ENCODE data around the gene AKNA.

- TF ChIP-seq CTCF (IDR thresholded peaks at IDR 0.05 in 2 of 3, conservative IDR thresholded peaks at IDR 0.05 in 1 of 3; ENCODE audit: borderline replicate concordance in 1 of 3, insufficient read depth in 1 of 3, low read depth in 2 of 3, low read length in 2 of 3) (no peak), SP1 (IDR thresholded peaks at IDR 0.05; ENCODE audit: low read depth) (no peak), EZH2 (IDR thresholded peaks at IDR 0.05) (no peak), REST (IDR thresholded peaks at IDR 0.05; ENCODE audit: low read depth) (no peak), POLR2A (IDR thresholded peaks at IDR 0.05; ENCODE audit: borderline replicate concordance, extremely low read depth, insufficient read depth, insufficient read length) (no peak), JUND (IDR thresholded peaks at IDR 0.05) (no peak), POLR2AphosphoS5 (IDR thresholded peaks at IDR 0.05; ENCODE audit: low read depth, low read length) (no peak), MAX (IDR thresholded peaks at IDR 0.05) (no peak), ATF3 (IDR thresholded peaks at IDR 0.05) (no peak), SRF (IDR thresholded peaks at IDR 0.05; ENCODE audit: low read depth) (no peak), RAD21 (IDR thresholded peaks at IDR 0.05; ENCODE audit: low read depth) (no peak), ZBTB33 (IDR thresholded peaks at IDR 0.05; ENCODE audit: extremely low read depth, insufficient replicate concordance, low read length) (no peak), EZH2phosphoT487 (IDR thresholded peaks at IDR 0.05; ENCODE audit: borderline replicate concordance) (no peak)
These were observed 75.3 kb downstream of the AKNA start for GRCh38 chr9:114312513-114312875.
